OCI-LY1 (cell line): ENCODE data around the gene XIAP.

Source experiments
- H2AFZ ChIP-seq: fragments of 200-600 bp; sonication (generic), shearing (Covaris generic); 2 replicates; pipeline ENCODE4 v1.6.0; 2014; ENCODE audit warnings: antibody characterized with exemption, mild to moderate bottlenecking, low read length
- H3F3A ChIP-seq: fragments of 200-600 bp; sonication (generic), shearing (Covaris generic); 2 replicates; pipeline ENCODE4 v1.6.0; 2014; ENCODE audit warnings: mild to moderate bottlenecking, antibody characterized with exemption, low read length, moderate library complexity; ENCODE audit not compliant: insufficient read depth
- H3K27ac ChIP-seq: fragments of 200-600 bp; sonication (generic); 2 replicates; pipeline ENCODE4 v1.5.1; 2014; ENCODE audit warnings: low read length, mixed run types, mild to moderate bottlenecking, low read depth; ENCODE audit not compliant: poor library complexity, severe bottlenecking
- H3K27me3 ChIP-seq: fragments of 200-600 bp; sonication (generic); 2 replicates; pipeline ENCODE4 v1.6.0; 2014; ENCODE audit warnings: antibody characterized with exemption, mild to moderate bottlenecking, low read length, moderate library complexity; ENCODE audit not compliant: insufficient read depth
- H3K36me3 ChIP-seq: fragments of 200-600 bp; sonication (generic); 2 replicates; pipeline ENCODE4 v1.6.1; 2014; ENCODE audit warnings: mild to moderate bottlenecking, antibody characterized with exemption, low read length, moderate library complexity, mixed read lengths; ENCODE audit not compliant: insufficient read depth
- H3K4me1 ChIP-seq: fragments of 200-600 bp; sonication (generic); 2 replicates; pipeline ENCODE4 v1.5.1; 2014; ENCODE audit warnings: mild to moderate bottlenecking, low read length, moderate library complexity; ENCODE audit not compliant: insufficient read depth, severe bottlenecking
- H3K4me2 ChIP-seq: fragments of 200-600 bp; sonication (generic), shearing (Covaris generic); 2 replicates; pipeline ENCODE4 v1.6.1; 2014; ENCODE audit warnings: low read length
- H3K4me3 ChIP-seq: fragments of 200-600 bp; sonication (generic); 2 replicates; pipeline ENCODE4 v1.5.1; 2014; ENCODE audit warnings: low read length, low read depth, mild to moderate bottlenecking, mixed read lengths; ENCODE audit not compliant: poor library complexity, severe bottlenecking
- H3K79me2 ChIP-seq: fragments of 200-600 bp; shearing (Covaris generic); 2 replicates; pipeline ENCODE4 v1.6.1; 2016; ENCODE audit warnings: mixed run types, low read length, mixed read lengths; ENCODE audit not compliant: insufficient read depth
- H3K9ac ChIP-seq: fragments of 200-600 bp; sonication (generic), shearing (Covaris generic); 2 replicates; pipeline ENCODE4 v1.6.1; 2014; ENCODE audit warnings: mild to moderate bottlenecking, low read length, mixed read lengths
- H3K9me2 ChIP-seq: fragments of 200-600 bp; sonication (generic), shearing (Covaris generic); 2 replicates; pipeline ENCODE4 v1.6.1; 2014; ENCODE audit warnings: low read depth, mild to moderate bottlenecking, low read length, mixed read lengths
- H3K9me3 ChIP-seq: fragments of 200-600 bp; shearing (Covaris generic); 2 replicates; pipeline ENCODE4 v1.6.1; 2014; ENCODE audit warnings: low read length, mixed read lengths
- H4K20me1 ChIP-seq: fragments of 200-600 bp; sonication (generic), shearing (Covaris generic); 2 replicates; pipeline ENCODE4 v1.6.0; 2016; ENCODE audit warnings: mild to moderate bottlenecking, low read length; ENCODE audit not compliant: insufficient read depth
- EZH2 ChIP-seq: fragments of 200-600 bp; sonication (generic), shearing (Covaris generic); IDR thresholded peaks from 2 replicates; pipeline ENCODE4 v1.8.0; 2017; ENCODE audit warnings: borderline replicate concordance, mixed run types, mild to moderate bottlenecking, antibody characterized with exemption, low read length, moderate library complexity, mixed read lengths
- TF ChIP-seq, protein P1 (sequence below): fragments of 200-600 bp; sonication (generic), shearing (Covaris generic); IDR thresholded peaks from 2 replicates; pipeline ENCODE4 v1.5.1; 2017; ENCODE audit warnings: mild to moderate bottlenecking, antibody characterized with exemption, low read length, moderate library complexity, mixed read lengths

Gene XIAP

DNA sequence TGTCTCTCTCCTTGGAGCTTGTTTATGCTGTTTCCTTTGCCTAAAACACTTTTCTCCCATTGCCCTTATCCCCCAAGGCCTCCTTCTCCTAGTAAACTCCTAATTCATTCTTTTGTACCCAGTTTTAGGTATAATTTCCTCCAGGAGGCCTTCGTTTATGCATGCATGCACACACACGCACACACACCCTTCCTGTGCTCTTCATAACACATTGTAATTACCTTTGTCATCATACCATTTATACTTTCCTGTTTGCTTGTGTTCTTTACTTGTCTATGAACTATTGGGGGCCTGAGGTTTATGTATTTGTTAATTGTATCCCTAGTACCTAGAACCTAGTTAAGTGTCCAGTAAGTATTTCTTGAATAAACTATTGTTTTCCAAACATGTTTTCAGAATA is 45.5 kb downstream of the XIAP start:
- H3K27me3 ChIP-seq: no peaks in the 10 kb centered on the region
- no peak overlapping the region for H3K9ac ChIP-seq
- H3K9me2 ChIP-seq: no peaks in the 10 kb centered on the region
- no peaks in the 10 kb centered on the region for H3K79me2 ChIP-seq
- no peaks in the 10 kb centered on the region for H3K9me3 ChIP-seq
- no peak overlapping the region for H3K4me2 ChIP-seq
- TF ChIP-seq, protein P1, sequence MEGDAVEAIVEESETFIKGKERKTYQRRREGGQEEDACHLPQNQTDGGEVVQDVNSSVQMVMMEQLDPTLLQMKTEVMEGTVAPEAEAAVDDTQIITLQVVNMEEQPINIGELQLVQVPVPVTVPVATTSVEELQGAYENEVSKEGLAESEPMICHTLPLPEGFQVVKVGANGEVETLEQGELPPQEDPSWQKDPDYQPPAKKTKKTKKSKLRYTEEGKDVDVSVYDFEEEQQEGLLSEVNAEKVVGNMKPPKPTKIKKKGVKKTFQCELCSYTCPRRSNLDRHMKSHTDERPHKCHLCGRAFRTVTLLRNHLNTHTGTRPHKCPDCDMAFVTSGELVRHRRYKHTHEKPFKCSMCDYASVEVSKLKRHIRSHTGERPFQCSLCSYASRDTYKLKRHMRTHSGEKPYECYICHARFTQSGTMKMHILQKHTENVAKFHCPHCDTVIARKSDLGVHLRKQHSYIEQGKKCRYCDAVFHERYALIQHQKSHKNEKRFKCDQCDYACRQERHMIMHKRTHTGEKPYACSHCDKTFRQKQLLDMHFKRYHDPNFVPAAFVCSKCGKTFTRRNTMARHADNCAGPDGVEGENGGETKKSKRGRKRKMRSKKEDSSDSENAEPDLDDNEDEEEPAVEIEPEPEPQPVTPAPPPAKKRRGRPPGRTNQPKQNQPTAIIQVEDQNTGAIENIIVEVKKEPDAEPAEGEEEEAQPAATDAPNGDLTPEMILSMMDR: no peak
- TF ChIP-seq EZH2: no peak
- no peaks in the 10 kb centered on the region for H3F3A ChIP-seq
- no peak overlapping the region for H3K4me3 ChIP-seq
- peaks cover 29% of the 10 kb centered on the region for H3K36me3 ChIP-seq
- H2AFZ ChIP-seq: no peak overlapping the region
- H3K27ac ChIP-seq: no peak overlapping the region
- no peaks in the 10 kb centered on the region for H3K4me1 ChIP-seq
- no peaks in the 10 kb centered on the region for H4K20me1 ChIP-seq

- Histone ChIP-seq H3K9me2 (no peaks in the 10 kb centered on the region), H3K4me3 (no peak overlapping the region), H3K9me3 (no peaks in the 10 kb centered on the region), H2AFZ (no peak overlapping the region), H3F3A (no peaks in the 10 kb centered on the region), H3K27me3 (no peaks in the 10 kb centered on the region), H3K4me2 (no peak overlapping the region), H3K4me1 (no peaks in the 10 kb centered on the region), H3K79me2 (no peaks in the 10 kb centered on the region), H3K27ac (no peak overlapping the region), H3K9ac (no peak overlapping the region), H3K36me3 (peaks cover 17% of the 10 kb centered on the region), H4K20me1 (no peaks in the 10 kb centered on the region)
- no peak for TF ChIP-seq EZH2
- TF ChIP-seq, protein P1: no peak
Observed at GRCh38 chrX:123906557-123907316, 46.9 kb downstream of the XIAP start.

DNA sequence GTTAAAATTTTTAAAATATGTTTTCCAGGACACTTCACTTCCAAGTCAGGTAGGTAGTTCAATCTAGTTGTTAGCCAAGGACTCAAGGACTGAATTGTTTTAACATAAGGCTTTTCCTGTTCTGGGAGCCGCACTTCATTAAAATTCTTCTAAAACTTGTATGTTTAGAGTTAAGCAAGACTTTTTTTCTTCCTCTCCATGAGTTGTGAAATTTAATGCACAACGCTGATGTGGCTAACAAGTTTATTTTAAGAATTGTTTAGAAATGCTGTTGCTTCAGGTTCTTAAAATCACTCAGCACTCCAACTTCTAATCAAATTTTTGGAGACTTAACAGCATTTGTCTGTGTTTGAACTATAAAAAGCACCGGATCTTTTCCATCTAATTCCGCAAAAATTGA is 49.7 kb downstream of the XIAP start:
- Histone ChIP-seq H4K20me1 (no peaks in the 10 kb centered on the region), H3K4me1 (no peaks in the 10 kb centered on the region), H3K9me3 (no peaks in the 10 kb centered on the region), H3K27me3 (no peaks in the 10 kb centered on the region), H3K79me2 (no peaks in the 10 kb centered on the region), H3K9me2 (no peaks in the 10 kb centered on the region), H2AFZ (no peak overlapping the region), H3K4me3 (no peak overlapping the region), H3K4me2 (no peak overlapping the region), H3K27ac (no peak overlapping the region), H3F3A (no peaks in the 10 kb centered on the region), H3K9ac (no peak overlapping the region), H3K36me3 (peaks cover 6% of the 10 kb centered on the region; the same call in 1 of the 2 replicates)
- no peak for TF ChIP-seq EZH2
- TF ChIP-seq, protein P1: no peak
